Fibroblast of pulmonary artery (primary cell): ENCODE results near the gene PRLR.
A peak's percentile ranks its signal among the peaks of the same experiment; 100 is the strongest.

Experiments
- DNase-seq: peaks from one replicate; pipeline ENCODE4 v3.0.0-alpha.2; 2010; ENCODE audit warnings: low read depth
- H3K4me3 ChIP-seq: replicated peaks from 2 replicates; pipeline ENCODE4 v1.5.1; 2011; ENCODE audit warnings: low read depth, mild to moderate bottlenecking, control low read depth, low read length, moderate library complexity
- TF ChIP-seq, protein P1 (sequence below): IDR thresholded peaks from 2 replicates; pipeline ENCODE4 v1.5.1; 2011; ENCODE audit warnings: mild to moderate bottlenecking, control low read depth, low read length, inconsistent platforms; ENCODE audit errors: missing control alignments

The PRLR gene

DNA sequence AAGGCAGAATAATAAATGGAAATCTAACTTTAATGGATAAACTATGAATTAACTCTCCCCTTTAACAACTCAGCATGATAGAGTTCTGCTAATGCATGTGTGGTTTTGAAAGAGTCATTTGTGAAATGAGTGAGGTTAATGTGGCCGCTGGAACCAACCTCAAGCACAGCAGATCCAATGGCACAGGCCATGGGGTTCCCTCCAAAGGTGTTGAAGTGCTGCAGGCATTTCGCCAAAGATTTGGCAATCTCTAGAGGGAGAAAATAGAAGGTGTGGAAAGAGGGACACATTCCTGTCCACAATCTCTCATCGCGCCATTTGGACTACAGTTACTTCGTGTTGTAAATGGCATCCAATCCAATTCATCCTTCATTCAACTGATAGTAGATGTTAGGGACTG lies 217.5 kb downstream of the PRLR start:
- TF ChIP-seq, protein P1, sequence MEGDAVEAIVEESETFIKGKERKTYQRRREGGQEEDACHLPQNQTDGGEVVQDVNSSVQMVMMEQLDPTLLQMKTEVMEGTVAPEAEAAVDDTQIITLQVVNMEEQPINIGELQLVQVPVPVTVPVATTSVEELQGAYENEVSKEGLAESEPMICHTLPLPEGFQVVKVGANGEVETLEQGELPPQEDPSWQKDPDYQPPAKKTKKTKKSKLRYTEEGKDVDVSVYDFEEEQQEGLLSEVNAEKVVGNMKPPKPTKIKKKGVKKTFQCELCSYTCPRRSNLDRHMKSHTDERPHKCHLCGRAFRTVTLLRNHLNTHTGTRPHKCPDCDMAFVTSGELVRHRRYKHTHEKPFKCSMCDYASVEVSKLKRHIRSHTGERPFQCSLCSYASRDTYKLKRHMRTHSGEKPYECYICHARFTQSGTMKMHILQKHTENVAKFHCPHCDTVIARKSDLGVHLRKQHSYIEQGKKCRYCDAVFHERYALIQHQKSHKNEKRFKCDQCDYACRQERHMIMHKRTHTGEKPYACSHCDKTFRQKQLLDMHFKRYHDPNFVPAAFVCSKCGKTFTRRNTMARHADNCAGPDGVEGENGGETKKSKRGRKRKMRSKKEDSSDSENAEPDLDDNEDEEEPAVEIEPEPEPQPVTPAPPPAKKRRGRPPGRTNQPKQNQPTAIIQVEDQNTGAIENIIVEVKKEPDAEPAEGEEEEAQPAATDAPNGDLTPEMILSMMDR, result no peak
- H3K4me3 ChIP-seq, result no peak overlapping the region
- DNase-seq, result no peak

- no peak overlapping the region for H3K4me3 ChIP-seq
- DNase-seq, result no peak
- TF ChIP-seq, protein P1, result no peak
These were observed 217.9 kb downstream of the PRLR start for GRCh38 chr5:35012365-35012764.

DNA sequence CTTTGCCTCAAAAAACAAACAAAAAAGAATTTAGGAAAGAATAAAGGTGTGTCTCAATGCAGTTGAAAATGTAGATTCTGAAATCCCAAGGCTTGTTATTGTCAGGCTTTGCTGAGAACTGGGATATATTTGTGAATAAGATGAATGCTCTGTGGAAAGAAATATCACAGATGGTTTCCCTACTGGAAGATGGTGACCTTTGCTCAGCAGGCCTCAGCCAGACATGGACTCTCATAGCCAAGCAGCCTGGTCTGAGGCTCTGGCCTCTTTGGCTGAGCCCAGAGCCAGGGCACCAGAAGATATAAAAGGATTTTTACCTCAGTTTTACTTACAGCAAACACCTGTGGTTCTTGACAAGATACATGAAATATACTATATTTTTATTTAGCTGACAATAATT lies 219.6 kb downstream of the PRLR start:
- H3K4me3 ChIP-seq, result no peak overlapping the region
- no peak for DNase-seq
- TF ChIP-seq, protein P1, result no peak

DNA sequence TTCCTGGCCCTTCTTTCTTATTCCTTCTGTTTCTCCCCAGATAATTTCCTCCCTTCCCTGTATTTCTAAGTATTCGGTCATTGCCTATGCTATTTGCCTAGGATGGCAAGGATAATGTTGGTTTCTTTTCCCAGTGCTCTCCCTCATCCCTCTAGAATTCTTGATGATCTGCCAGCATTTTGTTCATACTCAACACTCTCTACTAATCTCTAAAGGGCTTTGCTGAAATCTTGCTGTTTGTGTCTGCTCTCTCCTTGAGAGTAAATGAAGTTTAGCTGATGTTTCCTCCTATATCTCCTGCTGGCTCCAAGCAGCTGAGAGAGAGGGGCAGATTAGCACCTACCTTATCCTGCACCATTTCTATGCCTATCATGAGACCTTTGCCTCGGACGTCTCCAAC lies 220.6 kb downstream of the PRLR start:
- TF ChIP-seq, protein P1, result no peak

DNA sequence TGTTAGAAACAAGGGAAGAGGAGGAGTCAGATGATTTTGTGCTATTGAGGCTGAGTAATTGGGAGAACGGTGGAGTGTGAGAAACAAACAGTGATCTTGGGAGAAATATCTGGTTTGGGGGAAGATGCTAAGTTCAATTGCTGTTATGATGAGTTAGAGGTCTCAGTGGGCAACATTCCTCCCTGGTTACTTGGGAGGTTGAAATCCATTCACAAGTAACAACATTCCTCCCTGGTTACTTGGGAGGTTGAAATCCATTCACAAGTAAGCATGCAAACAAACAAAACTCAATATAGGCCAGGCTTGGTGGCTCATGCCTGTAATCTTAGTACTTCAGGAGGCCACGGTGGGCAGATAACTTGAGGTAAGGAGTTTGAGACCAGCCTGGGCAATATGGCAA lies 221.3 kb downstream of the PRLR start:
- TF ChIP-seq, protein P1, result no peak
- DNase-seq, result no peak

More for the DNA sequence above, 220.6 kb downstream of the PRLR start:
- no peak overlapping the region for H3K4me3 ChIP-seq
- DNase-seq, result peak; percentile 28

DNA sequence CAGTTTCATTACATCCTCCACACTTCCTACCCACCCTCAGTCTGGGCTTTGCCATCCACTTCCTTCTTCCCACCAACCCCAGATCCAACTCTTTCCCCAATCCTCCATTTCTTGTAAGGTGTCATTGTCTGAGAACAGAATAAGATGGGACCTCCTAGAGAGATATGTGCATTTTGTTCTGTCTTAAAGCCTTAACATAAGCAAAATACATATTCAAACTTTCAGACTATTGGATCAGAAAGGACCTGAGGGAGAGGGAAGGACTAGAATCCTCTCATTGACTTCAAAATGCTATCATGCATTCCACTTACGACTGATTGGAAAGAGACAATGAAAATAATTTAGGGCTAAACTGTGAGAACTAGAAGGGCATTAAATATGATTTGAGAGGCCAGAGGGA lies 225.5 kb downstream of the PRLR start:
- TF ChIP-seq, protein P1, result no peak
- no peak for DNase-seq
- H3K4me3 ChIP-seq, result no peak overlapping the region

More for the DNA sequence above, 221.3 kb downstream of the PRLR start:
- H3K4me3 ChIP-seq, result no peak overlapping the region

DNA sequence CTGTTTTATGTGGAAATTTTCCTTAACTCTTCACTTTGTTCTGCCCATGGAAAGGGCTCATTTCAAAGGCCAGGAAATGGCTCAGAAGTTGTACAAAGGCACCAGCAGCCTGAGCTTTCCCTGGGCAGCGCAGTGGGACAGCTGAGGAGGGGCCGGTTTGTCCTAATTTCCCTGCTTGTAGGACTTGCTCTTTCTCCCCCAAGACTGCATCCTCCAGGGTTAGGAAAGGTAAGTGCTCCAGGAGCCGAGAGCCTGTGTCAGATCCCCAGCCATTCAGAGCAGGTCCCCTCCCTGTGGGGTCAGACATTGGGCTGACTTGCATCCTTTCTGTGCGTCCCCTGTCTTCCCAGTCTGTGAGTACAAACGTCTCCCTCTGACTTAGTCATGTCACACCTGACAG lies 226.1 kb downstream of the PRLR start:
- no peak for DNase-seq
- TF ChIP-seq, protein P1, result no peak
- no peak overlapping the region for H3K4me3 ChIP-seq
